Measurements from ENCODE around the gene PTGS2.

The PTGS2 gene

DNA sequence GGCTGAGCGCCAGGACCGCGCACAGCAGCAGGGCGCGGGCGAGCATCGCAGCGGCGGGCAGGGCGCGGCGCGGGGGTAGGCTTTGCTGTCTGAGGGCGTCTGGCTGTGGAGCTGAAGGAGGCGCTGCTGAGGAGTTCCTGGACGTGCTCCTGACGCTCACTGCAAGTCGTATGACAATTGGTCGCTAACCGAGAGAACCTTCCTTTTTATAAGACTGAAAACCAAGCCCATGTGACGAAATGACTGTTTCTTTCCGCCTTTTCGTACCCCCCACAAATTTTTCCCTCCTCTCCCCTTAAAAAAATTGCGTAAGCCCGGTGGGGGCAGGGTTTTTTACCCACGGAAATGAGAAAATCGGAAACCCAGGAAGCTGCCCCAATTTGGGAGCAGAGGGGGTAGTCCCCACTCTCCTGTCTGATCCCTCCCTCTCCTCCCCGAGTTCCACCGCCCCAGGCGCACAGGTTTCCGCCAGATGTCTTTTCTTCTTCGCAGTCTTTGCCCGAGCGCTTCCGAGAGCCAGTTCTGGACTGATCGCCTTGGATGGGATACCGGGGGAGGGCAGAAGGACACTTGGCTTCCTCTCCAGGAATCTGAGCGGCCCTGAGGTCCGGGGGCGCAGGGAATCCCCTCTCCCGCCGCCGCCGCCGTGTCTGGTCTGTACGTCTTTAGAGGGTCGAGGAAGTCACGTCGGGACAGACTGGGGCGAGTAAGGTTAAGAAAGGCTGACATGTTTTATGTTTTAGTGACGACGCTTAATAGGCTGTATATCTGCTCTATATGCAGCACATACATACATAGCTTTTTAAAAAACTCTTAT, at the start of gene PTGS2:
PTGS2 (minus strand) TSS at position 179 of the 817 bp plus-strand sequence; CDS start at position 46, 133 bp downstream.
- DNase-seq = peak; percentile 75

DNA sequence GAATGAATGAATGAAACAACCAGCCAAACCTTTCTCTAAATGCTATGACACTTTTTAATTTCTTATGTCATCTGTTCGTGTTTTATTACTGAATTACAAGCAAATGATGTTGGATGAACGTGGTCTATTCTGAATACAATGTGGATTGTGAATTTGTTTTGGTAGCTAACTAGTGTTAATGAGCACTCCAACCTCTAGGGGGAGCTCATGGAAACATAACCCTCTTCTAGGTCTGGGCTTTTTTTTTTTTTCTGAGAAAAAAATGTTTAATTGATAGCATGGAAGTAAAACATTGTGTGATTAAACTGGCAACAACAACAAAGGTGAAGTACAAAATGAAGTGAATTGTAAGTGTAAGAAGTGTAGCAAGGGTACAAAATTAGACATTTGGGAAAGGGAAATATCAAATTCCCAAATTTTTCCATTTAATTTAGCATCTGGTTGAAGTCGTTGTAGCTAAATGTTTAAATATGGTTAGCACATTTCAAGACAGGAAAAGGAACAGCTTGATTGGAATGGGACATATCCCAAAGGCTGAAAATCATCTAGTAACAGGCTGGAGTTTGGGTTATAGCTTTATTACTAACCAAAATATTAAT, 42.6 kb upstream of the PTGS2 start:
- no peak for DNase-seq

DNA sequence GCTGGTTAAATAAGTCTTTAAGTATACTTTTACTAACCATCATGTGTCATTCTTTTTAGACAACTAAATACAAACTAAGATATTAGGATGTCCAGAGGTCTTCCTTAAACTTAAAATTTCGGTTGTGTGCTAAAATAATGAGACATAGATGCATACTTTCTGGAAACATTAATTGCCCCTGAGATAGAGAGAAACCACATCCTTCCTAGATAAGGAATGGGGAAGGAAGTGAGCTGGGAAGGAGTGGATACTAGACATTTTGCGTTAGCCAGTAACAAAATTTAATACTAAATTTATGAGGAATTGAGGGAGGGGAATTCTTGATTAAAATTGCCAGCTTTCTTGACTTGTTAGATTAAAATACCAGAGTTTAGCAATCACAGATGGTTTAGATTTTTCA, 37.1 kb upstream of the PTGS2 start:
- DNase-seq = no peak

DNA sequence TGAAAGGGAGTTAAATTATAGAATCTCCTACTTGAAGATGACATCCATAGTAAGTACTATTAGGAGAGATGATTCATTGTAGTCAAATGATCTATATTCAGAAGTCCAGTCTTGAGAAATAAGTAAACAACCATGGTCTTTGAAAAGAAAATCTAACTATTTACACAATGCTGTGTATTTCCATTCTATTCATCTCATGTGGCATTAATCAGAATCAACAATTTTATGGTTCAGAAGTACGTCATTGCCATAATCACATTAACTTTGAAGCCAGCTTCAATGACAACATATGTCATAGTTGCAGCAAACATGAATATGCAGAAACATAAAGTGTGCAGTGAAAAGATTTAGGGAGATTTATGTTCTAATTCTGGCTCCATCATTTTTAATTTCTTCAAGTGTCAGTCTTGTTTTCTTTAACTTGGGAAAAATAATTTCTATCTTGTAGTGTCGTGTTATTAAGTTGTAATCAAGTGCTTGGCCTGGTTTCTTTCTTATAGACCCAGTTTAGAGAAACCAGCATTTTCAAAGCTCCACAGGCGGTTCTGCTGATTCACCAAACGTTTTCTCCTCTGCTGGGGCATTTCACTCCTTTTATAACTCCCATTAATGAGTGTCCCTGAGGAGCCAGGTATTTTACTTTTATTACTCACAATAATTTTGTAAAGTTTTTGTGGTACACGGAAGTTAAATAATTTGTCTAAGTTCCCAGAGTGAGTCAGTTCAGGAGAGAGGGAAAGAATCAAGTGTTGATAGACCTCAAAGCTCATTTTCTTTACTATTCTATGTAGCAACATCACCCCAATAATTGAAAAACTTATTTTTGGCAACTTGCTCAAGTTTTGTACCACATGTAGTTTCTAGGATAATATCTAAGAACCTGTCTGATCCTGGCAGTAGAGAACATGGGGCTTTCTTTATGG, 35.9 kb upstream of the PTGS2 start:
- no peak for DNase-seq

DNA sequence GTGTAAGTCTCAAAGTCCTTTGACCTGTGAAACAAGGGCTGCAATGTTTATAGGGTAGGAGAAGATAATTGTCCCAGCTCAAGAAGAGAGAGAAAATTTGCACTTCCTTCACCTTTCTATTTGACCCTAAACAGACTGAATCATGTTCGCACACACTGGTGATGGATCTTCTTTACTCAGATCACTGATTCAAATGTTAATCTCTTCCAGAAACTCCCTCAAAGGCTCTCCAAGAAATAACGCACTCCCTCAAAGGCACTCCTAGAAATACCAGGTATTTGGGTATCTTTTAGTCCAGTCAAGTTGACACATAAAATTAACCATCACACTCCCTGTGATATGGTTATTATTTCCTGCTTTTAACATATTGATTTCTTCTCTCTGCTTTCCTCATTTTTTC, 30.5 kb upstream of the PTGS2 start:
- no peak for DNase-seq

DNA sequence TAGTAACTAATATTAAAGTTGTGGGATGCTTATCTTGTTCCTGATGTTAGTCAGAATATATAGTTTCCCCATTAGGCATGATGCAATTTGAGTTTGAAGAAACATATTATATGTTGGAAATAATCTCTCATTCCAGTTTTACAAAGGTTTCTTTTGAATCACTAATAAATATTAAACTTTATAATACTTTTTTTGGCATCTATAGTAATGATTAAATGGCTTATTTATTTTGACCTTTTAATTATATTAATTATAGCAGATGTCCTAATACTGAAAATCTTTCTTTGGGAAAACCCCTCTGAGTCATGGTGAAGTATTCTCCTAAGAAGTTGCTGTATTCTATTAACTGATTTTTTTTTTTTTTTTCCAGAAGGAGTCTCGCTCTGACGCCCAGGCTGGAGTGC, 28.5 kb upstream of the PTGS2 start:
- no peak for DNase-seq

DNA sequence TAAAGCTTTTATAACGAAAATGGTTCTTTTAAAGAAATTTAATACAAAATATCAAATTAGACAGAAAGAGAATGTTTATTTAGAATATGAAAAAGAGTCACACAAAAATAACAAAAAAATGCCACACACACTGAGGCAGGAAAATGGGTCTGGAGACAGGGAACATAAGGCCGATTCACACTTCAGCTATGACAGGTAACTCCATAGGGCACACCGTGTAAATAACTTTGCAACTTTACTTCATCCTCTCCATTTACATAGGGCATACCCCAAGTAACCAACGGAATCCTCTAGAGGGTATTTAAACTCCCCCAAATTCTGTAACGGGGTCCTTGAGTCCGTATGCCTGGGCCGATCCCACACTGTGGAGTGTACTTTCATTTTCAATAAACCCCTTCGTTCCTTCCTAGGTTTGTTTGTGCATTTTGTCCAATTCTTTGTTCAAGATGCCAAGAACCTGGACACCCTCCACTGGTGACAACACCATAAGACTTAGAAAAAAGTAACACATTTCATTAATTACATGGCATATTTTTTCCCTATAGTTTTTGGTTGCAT, 23.1 kb upstream of the PTGS2 start:
- DNase-seq = no peak

DNA sequence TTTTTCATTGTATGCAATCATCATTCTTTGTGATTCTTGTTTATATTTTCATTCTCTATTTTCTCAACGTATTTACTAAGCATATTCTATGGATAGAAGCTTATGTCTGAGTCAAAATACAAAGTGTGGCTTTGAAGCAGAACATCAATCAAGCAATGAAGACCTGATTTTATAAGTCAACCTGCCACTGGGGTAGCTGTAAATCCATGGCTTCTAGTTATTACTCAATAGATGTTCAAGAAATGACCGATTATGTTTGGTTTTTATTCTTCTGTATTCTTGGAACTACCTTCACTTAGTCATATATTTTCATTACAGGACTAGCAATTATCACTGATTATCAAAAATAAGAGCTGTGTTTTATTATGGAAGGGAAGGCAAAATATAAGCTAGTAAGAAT, 20.5 kb upstream of the PTGS2 start:
- no peak for DNase-seq

DNA sequence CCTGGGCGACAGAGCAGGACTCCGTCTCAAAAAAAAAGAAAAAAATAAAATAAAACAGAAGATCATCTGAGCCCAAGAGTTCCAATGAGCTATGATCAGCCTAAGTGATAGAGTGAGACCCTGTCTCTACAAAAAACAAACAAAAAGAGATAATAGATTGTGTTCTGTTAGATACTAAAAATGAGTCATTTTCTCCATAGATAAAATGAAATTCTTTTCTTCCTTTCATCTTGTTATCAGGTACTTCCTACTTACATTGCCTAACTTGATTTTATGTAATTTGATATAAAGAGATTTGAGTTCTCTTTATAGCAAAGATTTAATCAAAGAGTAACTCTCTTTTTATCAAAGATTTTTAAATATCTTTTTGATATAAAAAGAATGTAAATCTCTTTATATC, 19.3 kb upstream of the PTGS2 start:
- no peak for DNase-seq

DNA sequence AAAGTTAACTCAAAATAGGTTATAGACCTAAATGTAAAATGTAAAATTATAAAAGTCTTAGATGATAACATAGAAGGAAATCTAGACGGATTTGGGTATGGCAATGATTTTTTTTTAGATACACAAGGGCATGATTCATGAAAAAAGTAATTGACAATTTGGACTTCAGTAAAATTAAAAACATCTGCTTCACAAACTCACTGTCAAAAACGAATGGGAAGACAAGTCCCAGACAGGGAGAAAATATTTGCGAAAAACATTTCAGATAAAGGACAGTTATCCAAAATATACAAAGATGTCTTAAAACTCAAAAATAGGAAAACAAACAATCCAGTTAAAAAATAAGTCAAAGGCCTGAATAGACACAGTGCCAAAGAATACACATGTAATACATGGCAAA, 9.7 kb upstream of the PTGS2 start:
- no peak for DNase-seq

DNA sequence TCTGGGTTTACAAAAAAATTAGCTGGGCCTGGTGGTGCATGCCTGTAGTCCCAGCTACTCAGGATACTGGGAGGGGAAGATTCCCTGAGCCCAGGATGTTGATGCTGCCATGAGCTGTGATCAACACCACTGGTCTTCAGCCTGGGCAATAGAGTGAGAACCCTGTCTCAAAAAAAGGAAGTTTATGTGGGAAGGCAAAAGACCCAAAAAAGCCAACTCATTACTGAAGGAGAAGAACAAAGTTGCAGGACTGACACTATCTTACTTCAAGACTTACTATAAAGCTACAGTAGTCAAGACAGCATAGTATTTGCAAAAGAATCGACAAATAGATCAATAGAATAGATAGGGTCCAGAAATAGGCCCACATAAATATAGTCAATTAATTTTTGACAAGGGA, 9.2 kb upstream of the PTGS2 start:
- DNase-seq = no peak

DNA sequence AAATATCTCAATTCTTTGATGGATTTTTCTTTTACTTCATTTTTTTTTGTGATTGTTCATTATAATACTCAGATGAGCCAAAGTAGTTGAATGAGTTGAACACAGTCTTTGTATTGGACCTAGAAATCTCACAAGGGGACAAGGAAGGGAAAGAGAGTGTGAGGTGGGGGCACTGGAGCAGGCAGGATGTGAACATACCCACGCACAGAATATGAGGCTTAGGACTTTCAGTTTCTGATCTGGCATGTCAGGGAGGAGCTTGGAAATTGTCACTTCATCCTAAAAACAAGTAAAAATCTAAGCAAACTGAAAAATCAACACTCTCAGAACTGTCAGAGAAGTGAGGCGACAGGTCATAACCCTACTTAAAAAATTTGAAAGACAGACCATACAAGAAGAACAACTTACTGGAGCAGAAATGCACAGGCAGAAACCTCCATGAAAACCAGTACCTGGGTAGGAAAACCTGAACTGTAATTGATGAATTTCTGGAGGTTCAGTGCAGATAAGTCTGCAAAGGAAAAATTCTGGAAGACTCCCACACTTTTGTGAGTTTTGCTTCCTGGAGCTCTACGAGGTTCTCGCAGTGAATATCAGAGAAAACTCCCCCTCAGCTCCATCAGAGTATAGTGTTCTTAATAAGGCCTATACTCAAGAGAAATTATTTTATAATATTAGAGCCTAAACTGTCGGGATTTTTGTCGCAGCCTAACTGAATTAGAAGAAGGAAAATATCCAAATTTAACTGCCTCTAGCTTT, 3.6 kb upstream of the PTGS2 start:
- DNase-seq = no peak

DNA sequence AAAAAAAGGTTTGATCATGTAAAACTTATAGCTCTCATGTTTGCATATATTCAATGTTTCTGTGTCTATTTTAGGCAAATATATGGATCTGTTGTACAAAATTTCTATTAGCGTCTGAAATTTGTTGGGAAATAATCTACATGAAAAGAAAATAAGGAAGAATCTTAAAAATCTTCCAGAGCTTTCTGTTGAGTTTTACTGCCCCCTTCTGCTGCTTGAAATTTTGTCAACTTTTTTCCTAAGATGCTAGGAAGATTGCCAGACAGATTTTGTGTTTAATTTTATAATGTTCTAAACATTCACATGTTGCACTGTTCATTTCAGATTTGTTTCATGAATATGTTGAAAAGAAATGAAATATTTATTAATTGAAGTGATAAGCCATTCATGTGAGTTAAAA, 2.5 kb upstream of the PTGS2 start:
- DNase-seq = no peak

DNA sequence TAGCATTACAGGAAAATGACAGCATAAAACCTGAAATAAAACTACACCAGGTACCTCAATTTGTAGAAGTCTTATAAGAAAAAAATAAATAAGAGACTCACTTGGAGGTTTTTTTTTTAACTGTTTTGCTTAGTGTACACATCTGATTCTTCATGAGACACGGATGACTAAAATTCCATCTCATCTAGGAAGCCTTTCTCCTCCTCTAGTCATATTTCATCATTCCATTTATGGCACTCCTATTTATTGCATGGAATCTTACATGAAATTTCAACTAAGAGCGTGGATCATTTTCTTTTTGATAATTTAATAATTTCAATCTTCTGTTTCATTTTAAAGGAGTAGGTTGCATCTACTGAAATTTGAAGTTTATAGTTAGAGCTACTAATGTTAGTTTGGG, 1.6 kb upstream of the PTGS2 start:
- no peak for DNase-seq

DNA sequence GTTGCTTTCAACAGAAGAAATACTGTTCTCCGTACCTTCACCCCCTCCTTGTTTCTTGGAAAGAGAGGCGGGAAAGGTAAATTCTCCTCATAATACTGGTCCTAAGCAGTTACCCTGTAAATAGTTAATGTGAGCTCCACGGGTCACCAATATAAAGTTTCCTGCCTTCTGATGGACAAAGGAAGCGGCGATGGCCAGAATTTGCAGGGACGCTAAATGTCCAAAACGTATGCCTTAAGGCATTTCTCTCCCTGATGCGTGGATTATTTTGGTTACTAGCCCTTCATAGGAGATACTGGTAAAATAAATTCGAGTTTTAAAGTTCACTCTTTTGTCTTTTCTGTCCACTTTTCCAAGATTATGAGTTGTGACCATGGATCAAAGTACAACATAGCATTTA, 898 bp upstream of the PTGS2 start:
- no peak for DNase-seq

DNA sequence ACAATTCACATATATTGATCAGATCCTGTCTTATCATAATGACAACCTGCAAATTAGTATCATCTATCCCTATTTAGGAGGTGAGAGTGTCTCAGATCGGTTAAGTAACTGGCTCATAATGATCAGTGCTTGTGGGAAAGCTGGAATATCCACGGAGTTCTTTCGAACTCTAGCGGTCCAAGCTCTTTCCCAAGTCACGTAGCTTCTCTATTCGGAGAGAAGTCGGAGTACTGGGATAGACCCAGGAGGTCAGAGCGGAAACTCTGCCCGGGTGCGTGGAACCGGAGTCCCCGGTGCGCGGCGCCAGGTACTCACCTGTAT, 339 bp downstream of the PTGS2 start:
- DNase-seq = no peak

DNA sequence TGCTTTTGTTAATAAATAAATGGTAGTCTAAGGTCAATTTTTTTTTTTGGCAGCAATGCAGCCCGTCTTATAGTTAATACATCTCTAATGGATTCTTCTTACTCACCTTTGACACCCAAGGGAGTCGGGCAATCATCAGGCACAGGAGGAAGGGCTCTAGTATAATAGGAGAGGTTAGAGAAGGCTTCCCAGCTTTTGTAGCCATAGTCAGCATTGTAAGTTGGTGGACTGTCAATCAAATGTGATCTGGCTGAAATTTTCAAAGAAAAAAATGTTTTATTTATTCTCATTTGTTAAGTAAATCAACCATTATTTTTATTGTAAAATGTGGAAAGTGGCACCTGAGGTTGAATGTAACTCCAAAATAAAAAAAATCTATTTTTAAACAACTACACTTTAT, 2.1 kb downstream of the PTGS2 start:
- DNase-seq = no peak

DNA sequence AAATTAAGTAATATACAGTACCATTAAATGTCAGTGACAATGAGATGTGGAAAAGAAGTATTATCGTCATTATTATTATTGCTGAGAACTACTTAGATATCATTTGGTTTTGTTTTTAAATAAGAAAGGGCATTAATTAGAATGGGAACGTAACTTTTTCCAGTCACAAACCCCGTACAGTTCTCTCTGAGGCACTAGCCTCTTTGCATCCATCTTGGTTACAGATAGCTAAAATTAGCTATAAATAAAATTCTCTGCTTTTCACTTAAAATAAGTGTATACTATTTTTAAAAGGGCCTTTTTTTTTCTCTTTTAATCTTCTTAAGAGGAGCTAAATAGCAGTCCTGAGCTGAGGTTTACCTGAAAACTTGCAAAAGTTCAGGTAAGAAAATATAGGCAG, 7.6 kb downstream of the PTGS2 start:
- no peak for DNase-seq

DNA sequence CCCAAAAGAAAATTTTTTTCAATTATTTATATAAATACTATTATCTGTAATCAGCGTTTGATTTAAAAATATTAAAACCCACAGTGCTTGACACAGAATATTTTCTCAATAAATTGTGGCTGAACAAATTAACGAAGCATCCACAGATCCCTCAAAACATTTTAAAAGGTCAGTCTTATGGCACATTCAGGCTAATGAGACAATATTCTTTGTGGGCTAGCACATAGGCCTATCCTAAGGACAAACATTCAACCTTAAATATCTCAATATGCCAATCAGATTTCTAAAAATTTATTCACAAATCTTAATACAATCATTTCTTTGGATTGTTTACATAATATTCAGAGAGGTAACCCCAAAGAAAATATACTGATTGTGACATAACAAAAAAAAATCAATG, 8.1 kb downstream of the PTGS2 start:
- no peak for DNase-seq

DNA sequence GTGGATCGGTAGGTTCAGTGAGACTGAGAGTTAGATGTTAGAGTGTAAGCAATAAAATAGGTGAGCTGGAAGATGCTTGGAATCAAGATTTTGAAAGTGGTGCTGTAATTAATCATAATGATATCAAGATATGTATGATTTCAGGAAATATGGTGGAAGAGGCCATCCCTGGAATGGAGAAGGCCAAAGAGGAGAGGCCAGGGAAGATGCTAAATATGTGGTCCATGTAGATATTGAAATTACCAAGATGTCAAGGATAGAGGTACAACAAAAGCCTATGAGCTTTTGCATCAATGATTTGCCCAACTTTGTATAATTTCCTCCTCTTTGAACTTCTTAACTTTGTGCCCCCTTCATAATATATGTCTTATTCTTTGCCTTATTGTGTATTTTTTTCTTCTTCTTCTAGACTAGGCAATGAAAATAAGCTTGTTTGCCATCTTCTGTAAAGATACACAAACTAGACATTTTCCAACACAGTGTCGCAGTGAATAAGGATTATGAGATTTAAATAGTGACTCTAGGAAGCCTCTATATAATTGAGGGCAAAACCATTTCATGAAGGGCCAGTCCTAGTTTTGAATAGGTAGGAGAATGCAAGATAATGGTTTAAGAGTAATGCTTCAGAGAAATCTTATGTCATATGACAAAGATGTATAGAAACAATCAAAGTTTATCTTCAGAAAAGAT, 8.9 kb downstream of the PTGS2 start:
- no peak for DNase-seq

DNA sequence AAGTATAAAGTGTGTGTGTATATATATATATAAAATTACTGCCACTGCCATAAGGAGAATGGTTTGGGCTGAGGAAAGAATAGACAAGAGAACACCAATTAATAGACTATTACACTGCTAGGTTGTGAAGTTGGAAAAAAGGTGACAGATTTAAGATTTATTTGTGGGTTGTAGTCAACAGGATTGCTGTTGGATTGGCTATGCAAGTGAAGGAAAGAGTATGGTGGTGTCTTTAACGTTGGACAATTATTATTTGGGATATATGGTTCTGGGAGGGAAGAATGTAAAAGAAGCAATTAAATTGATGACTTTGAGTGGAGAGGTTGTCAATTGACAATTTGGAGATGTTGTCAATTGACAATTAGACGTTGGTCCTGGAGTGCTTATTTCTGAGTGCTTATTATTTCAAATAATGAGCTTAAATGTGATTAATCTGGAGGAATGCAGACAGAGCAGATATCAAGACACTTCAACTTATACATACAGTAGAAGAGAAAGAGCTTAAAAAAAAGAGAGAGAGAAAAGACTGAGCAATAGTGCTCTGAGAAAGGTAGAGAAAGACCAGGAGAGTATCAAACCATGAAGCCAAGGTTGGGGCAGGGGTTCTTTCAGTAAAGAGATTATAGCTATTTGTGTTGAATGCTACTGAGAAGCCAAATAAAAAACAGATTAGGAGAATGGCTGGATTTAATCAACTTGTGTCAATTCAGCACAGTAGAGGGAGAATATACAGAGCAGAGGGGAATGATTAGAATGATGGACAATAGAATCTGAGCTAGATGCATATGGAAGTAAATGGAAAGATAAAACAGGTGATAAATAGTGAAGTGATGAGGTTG, 9.7 kb downstream of the PTGS2 start:
- no peak for DNase-seq
